ENCODE data around the gene SCIMP. TPM values are rescaled to one million over a fixed set of nuclear protein-coding genes. Genes with fewer than 3 reads are reported as not detected.
A peak's percentile ranks its signal among the peaks of the same experiment; 100 is the strongest.
"Not testable (repeated sequence)": the region's sequence is repeated elsewhere in the genome, so short reads cannot be mapped to it uniquely, and the experiment has no call there.

SCIMP gene
- total RNA-seq, 2 experiments from 2014 or later = not detected

DNA sequence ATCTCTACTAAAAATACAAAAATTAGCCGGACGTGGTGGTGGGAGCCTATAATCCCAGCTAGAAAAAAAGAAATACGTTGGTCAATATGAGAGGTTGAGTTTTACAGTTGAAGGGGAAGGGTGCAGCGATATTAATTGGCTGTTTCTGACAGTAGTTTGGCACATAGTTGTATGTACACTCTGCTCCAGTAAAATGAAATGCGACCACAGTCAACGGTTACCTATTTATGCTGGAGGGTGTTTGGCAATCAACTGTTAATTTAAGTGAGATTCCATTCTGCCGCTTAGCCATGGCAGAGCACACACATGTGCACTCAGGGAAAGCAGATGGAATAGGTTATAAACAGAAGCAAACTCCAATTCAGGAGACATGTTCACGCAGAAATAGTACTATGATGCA, 33.6 kb downstream of the SCIMP start:
- CTCF ChIA-PET = no interaction called here

GRCh38 chr17:5200360-5200759, 34.3 kb downstream of the SCIMP start:
- Mint-ChIP-seq H3K9me3 (peaks cover 3% of the 10 kb centered on the region), H3K4me3 (no peak overlapping the region), H3K27ac (no peak overlapping the region), H3K27me3 (no peaks in the 10 kb centered on the region), H3K4me1 (peaks cover 7% of the 10 kb centered on the region), H3K36me3 (ENCODE audit: low read depth) (peaks cover 4% of the 10 kb centered on the region)
- DNase-seq = no peak
- ChIA-PET CTCF (no interaction called here), POLR2A (no interaction called here)

More for the DNA sequence above, 33.6 kb downstream of the SCIMP start:
- Mint-ChIP-seq H3K4me3 (no peak overlapping the region), H3K27me3 (no peaks in the 10 kb centered on the region), H3K9me3 (peaks cover 3% of the 10 kb centered on the region), H3K36me3 (ENCODE audit: low read depth) (peaks cover 4% of the 10 kb centered on the region), H3K4me1 (peaks cover 7% of the 10 kb centered on the region), H3K27ac (no peak overlapping the region)
- POLR2A ChIA-PET = no interaction called here
- DNase-seq = no peak

GRCh38 chr17:5198472-5198871, 36.2 kb downstream of the SCIMP start:
- no peaks in the 10 kb centered on the region for H3K9me3 Mint-ChIP-seq
- peaks cover 7% of the 10 kb centered on the region for H3K4me1 Mint-ChIP-seq
- POLR2A ChIA-PET = interaction anchor here (0.6 kb wide), 1 partner anchor 37 kb away, joined by 3 read pairs; no protein-coding TSS in a partner anchor
- no peak overlapping the region for H3K27ac Mint-ChIP-seq
- no peaks in the 10 kb centered on the region for H3K27me3 Mint-ChIP-seq
- CTCF ChIA-PET = interaction anchor here (0.7 to 1.3 kb wide), 3 partner anchors 89 to 136 kb away, joined by 3 to 4 read pairs (median 3); no protein-coding TSS in a partner anchor
- H3K4me3 Mint-ChIP-seq = no peak overlapping the region
- DNase-seq = no peak
- H3K36me3 Mint-ChIP-seq (ENCODE audit: low read depth) = no peaks in the 10 kb centered on the region

DNA sequence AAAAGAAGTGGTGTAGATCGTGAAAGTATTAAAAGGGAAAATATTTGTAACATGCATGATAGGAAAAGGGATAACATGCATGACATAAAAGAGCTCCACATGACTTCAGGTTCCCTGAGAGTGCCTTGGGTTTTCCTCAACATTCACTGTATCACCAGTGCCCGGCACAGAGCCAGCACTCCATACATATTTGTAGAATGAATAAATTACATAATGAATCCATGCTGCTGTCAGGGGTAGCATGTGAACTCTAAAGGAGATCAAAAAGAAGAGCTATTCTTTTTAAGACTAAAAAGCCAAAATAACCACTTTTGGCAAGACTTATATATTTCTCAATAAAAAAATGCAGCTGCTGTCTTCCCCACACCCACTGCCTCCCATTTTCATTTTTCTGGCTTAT, 40.3 kb downstream of the SCIMP start:
- Mint-ChIP-seq H3K36me3 (ENCODE audit: low read depth) (peaks cover 24% of the 10 kb centered on the region), H3K4me3 (no peak overlapping the region), H3K27me3 (no peaks in the 10 kb centered on the region), H3K4me1 (peaks cover 39% of the 10 kb centered on the region), H3K9me3 (peaks cover 18% of the 10 kb centered on the region), H3K27ac (no peak overlapping the region)
- DNase-seq = no peak
- POLR2A ChIA-PET = no interaction called here
- CTCF ChIA-PET = no interaction called here

GRCh38 chr17:5191541-5192417, 42.9 kb downstream of the SCIMP start, which contains the start of gene ZNF594:
Gene ZNF594, minus strand, starts transcription at chr17:5191868. Its CDS starts 7,612 bp downstream, at chr17:5184256.
- Mint-ChIP-seq H3K4me1 (peaks cover 32% of the 10 kb centered on the region), H3K9me3 (peaks cover 31% of the 10 kb centered on the region), H3K4me3 (peak within 1 kb of the TSS; percentile 84), H3K36me3 (ENCODE audit: low read depth) (peaks cover 41% of the 10 kb centered on the region), H3K27me3 (no peaks in the 10 kb centered on the region), H3K27ac (peak within 1 kb of the TSS; percentile 91)
- DNase-seq = peak; percentile 97
- ChIA-PET POLR2A (interaction anchor here (0.5 to 0.8 kb wide), 2 partner anchors 79 to 159 kb away, joined by 3 to 4 read pairs; no protein-coding TSS in a partner anchor), CTCF (interaction anchor here (0.5 to 2.4 kb wide), 13 partner anchors 9 to 413 kb away, joined by 3 to 18 read pairs (median 4); partner anchors contain the start of genes C1QBP and ZNF232)

GRCh38 chr17:5184288-5184687, 50.4 kb downstream of the SCIMP start:
- CTCF ChIA-PET = no interaction called here
- DNase-seq = no peak
- Mint-ChIP-seq H3K36me3 (ENCODE audit: low read depth) (peaks cover 73% of the 10 kb centered on the region), H3K9me3 (peaks cover 69% of the 10 kb centered on the region), H3K4me3 (no peak overlapping the region), H3K27me3 (no peaks in the 10 kb centered on the region), H3K4me1 (no peaks in the 10 kb centered on the region), H3K27ac (no peak overlapping the region)
- POLR2A ChIA-PET = no interaction called here

- peaks cover 74% of the 10 kb centered on the region for H3K36me3 Mint-ChIP-seq (ENCODE audit: low read depth)
- no peak overlapping the region for H3K27ac Mint-ChIP-seq
- no peaks in the 10 kb centered on the region for H3K4me1 Mint-ChIP-seq
- no peaks in the 10 kb centered on the region for H3K27me3 Mint-ChIP-seq
- no peak overlapping the region for H3K4me3 Mint-ChIP-seq
- ChIA-PET POLR2A (interaction anchor here (0.6 kb wide), 1 partner anchor 86 kb away, joined by 5 read pairs; no protein-coding TSS in a partner anchor), CTCF (interaction anchor here (3.1 kb wide), 1 partner anchor 9 kb away, joined by 18 read pairs; the partner anchor contains the start of gene ZNF594)
- DNase-seq = no peak
- H3K9me3 Mint-ChIP-seq = peaks cover 72% of the 10 kb centered on the region
Measured at GRCh38 chr17:5183410-5183793, 51.3 kb downstream of the SCIMP start.

DNA sequence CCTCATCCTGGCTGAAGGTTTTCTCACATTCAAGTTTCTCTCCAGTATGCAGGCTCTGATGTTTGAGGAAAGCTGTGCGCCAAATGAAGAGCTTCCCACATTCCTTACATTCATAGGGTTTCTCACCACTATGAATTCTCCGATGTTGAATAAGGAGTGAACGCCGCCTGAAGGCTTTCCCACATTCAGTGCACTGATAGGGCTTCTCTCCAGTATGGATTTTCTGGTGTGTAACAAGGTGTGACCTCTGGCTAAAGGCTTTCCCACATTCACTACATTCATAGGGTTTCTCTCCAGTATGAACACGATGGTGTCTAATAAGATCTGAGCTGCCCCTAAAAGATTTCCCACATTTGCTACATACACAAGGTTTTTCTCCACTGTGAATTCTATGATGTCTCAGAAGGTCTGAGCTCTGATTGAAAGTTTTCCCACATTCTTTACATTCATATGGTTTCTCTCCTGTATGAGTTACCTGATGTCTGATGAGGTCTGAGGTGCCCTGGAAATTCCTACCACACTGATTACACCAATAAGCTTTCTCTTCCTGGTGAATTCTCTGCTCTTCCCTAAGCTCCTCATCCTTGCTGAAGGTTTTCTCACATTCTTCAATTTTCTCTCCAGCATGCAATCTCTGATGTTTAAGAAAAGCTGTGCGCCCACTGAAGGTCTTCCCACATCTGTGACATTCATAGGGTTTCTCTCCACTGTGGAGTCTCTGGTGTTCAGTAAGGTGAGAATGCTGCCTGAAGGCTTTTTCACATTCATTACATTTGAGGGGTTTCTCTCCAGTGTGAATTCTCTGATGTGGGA, 51.9 kb downstream of the SCIMP start:
- H3K27me3 Mint-ChIP-seq = no peaks in the 10 kb centered on the region
- H3K9me3 Mint-ChIP-seq = peaks cover 68% of the 10 kb centered on the region
- no peaks in the 10 kb centered on the region for H3K4me1 Mint-ChIP-seq
- no peak for DNase-seq
- ChIA-PET POLR2A (interaction anchor here (0.6 kb wide), 1 partner anchor 86 kb away, joined by 5 read pairs; no protein-coding TSS in a partner anchor), CTCF (interaction anchor here (3.1 kb wide), 1 partner anchor 9 kb away, joined by 18 read pairs; the partner anchor contains the start of gene ZNF594)
- H3K4me3 Mint-ChIP-seq = no peak overlapping the region
- H3K36me3 Mint-ChIP-seq (ENCODE audit: low read depth) = peaks cover 70% of the 10 kb centered on the region
- H3K27ac Mint-ChIP-seq = peak overlapping the region; percentile 10

DNA sequence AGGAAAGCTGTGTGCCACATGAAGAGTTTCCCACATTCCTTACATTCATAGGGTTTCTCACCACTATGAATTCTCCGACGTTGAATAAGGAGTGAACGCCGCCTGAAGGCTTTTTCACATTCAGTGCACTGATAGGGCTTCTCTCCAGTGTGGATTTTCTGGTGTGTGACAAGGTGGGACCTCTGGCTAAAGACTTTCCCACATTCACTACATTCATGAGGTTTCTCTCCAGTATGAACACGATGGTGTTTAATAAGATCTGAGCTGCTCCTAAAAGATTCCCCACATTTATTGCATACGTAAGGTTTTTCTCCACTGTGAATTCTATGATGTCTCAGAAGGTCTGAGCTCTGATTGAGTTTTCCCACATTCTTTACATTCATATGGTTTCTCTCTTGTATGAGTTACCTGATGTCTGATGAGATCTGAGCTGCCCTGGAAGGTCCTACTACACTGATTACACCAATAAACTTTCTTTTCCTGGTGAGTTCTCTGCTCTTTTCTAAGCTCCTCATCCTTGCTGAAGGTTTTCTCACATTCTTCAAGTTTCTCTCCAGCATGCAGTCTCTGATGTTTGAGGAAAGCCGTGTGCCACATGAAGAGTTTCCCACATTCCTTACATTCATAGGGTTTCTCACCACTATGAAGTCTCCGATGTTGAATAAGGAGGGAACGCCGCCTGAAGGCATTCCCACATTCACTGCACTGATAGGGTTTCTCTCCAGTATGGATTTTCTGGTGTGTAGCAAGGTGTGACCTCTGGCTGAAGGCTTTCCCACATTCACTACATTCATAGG, 53.0 kb downstream of the SCIMP start:
- Mint-ChIP-seq H3K4me3 (no peak overlapping the region), H3K27ac (no peak overlapping the region), H3K9me3 (peaks cover 64% of the 10 kb centered on the region), H3K4me1 (no peaks in the 10 kb centered on the region), H3K36me3 (ENCODE audit: low read depth) (peaks cover 64% of the 10 kb centered on the region), H3K27me3 (no peaks in the 10 kb centered on the region)
- DNase-seq = no peak
- ChIA-PET CTCF (interaction anchor here (0.6 to 3.1 kb wide), 2 partner anchors 10 to 1925 kb away, joined by 3 to 18 read pairs; partner anchors contain the start of gene ZNF594), POLR2A (no interaction called here)

DNA sequence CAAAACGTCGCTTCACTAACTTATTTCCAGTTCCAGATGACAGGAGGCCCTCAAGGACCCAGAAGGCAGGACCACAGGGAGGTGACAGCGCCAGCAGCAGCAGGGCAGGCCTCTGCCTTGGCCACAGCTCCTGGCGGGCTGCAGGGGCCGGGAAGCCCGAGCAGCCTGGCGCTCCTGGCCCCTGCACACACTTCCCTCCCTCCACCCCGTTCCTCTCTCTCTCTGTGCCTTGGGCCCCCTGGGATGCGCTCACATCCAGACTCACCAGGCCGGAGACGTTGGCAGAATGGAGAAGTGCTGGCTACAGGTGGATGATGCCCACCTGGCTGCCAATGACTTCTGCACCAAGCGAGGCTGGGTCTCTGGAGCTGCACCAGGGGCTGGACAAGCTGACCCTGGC, 55.7 kb downstream of the SCIMP start:
- POLR2A ChIA-PET = no interaction called here
- Mint-ChIP-seq H3K27me3 (no peaks in the 10 kb centered on the region), H3K9me3 (peaks cover 55% of the 10 kb centered on the region), H3K36me3 (ENCODE audit: low read depth) (peaks cover 58% of the 10 kb centered on the region), H3K27ac (no peak overlapping the region), H3K4me3 (no peak overlapping the region), H3K4me1 (no peaks in the 10 kb centered on the region)
- DNase-seq = no peak
- CTCF ChIA-PET = no interaction called here

GRCh38 chr17:5175027-5175426, 59.6 kb downstream of the SCIMP start:
- DNase-seq, POLR2A ChIA-PET, H3K4me1 Mint-ChIP-seq, CTCF ChIA-PET, H3K27me3 Mint-ChIP-seq, H3K4me3 Mint-ChIP-seq, H3K27ac Mint-ChIP-seq: not testable (repeated sequence)
- Mint-ChIP-seq H3K36me3 (ENCODE audit: low read depth) (peaks cover 30% of the 10 kb centered on the region), H3K9me3 (peaks cover 37% of the 10 kb centered on the region)
